Psoas muscle (tissue), 8 donors: Measurements from ENCODE around the gene ADO. TPM values are rescaled to one million over a fixed set of nuclear protein-coding genes. Genes with fewer than 3 reads are reported as not detected.

Source experiments
- ATAC-seq, 4 donors: fragments of 200-7000 bp; cut with Tn5 transposase; one replicate each; pipeline ENCODE4 v1.9.1; 2020; ENCODE audit warnings: moderate library complexity in 3 of 4, mild to moderate bottlenecking in 2 of 4
- DNase-seq, 2 donors: peaks; one replicate each; pipeline ENCODE4 v3.0.0-alpha.2; 2020
- H3K27ac ChIP-seq: fragments of 200-600 bp; one replicate; pipeline ENCODE4 v1.8.0; 2022
- H3K27me3 ChIP-seq, 3 donors: fragments of 200-600 bp in 1 of 3; one replicate each; pipeline versions ENCODE4 v1.6.1 to v1.8.0; 2013 to 2022; ENCODE audit warnings: low read length in 2 of 3, mild to moderate bottlenecking in 2 of 3, moderate library complexity in 1 of 3; ENCODE audit not compliant: insufficient read depth in 3 of 3
- H3K36me3 ChIP-seq, 2 donors: fragments of 200-600 bp in 1 of 2; one replicate each; pipeline versions ENCODE4 v1.6.1 to v1.8.0; 2013 to 2022; ENCODE audit warnings: low read depth in 1 of 2, mild to moderate bottlenecking in 1 of 2, moderate library complexity in 1 of 2; ENCODE audit not compliant: insufficient read depth in 1 of 2
- H3K4me1 ChIP-seq: fragments of 200-600 bp; one replicate; pipeline ENCODE4 v1.8.0; 2022
- H3K4me3 ChIP-seq: fragments of 200-600 bp; one replicate; pipeline ENCODE4 v1.8.0; 2022; ENCODE audit warnings: mild to moderate bottlenecking
- H3K9me3 ChIP-seq: fragments of 200-600 bp; one replicate; pipeline ENCODE4 v1.8.0; 2022
- WGBS, 3 donors: extraction: QIAGEN DNeasy Blood & Tissue Kit; methylation state at CpG; one replicate each; pipeline versions ENCODE4 v1.1.6 to v1.1.7; 2013; 5-methylcytosine and 5-hydroxymethylcytosine counted together
- intact Hi-C, 2 donors: fragments of 100-400 bp; cut with DNase I; formaldehyde crosslinking; loops; one replicate each; pipeline versions ENCODE4 v1.11.0 to v1.14.2; 2022
- polyA plus RNA-seq, 3 donors: library from polyadenylated mRNA; stranded (reverse); fragments of 200-250 nt; gene quantifications; one replicate each; pipeline ENCODE4 v1.2.3, GENCODE V29; 2013
- total RNA-seq, 4 donors: library from RNA; stranded (reverse); fragmentation: NEBNext Ultra II Directional in 2 of 4; extraction: Animal tissue kit (Norgen Biotek cat#: 25700) in 2 of 4; gene quantifications; one replicate each; pipeline versions ENCODE4 v1.2.1 to v1.2.4, GENCODE V29; 2021 to 2023
- TF ChIP-seq, protein P1 (sequence below): fragments of 200-600 bp; IDR thresholded peaks from one replicate; pipeline ENCODE4 v1.8.0; 2022; ENCODE audit warnings: antibody characterized with exemption
- donor health status: healthy with polysubstance abuse.
- donor health status: DM: no; HTN: no; CAD: no; lungs with moderate emphysema.
- donor health status: Bipolar disorder and iron deficiency.
- donor health status: healthy.
- donor health status: DM: yes; HTN: yes; CAD: no.
- donor health status: DM: no; HTN: no; CAD: no.
- donor health status: DM: no; HTN: no; CAD: no.
- donor health status: DM: yes; HTN: yes; CAD: no.

Gene ADO
- total and polyA plus RNA-seq, 7 donors, result 11.6 to 27.1 (median 20.3) TPM

DNA sequence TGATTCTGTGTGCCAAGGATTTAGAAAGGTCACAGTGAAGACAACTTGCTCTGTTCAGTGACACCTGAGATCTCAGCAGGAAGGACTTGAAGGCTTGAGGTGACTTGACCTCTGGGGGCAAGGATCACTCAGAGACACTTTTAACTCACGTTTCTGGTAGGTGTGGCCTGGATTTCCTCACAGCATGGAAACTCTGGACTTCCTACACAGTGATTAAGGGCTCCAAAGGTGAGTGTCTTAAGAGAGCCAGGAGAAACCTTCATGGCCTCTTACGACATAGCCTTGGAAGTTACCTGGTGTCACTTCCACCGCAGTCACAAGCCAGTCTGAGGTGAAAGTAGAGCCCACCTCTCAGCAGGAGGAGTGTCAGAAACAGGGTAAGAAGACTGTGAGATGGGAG is 38.1 kb upstream of the ADO start:
- intact Hi-C loops, result no loop called here
- no peaks in the 10 kb centered on the region for H3K27me3 ChIP-seq
- no peaks in the 10 kb centered on the region for H3K9me3 ChIP-seq
- no peak overlapping the region for H3K27ac ChIP-seq
- TF ChIP-seq, protein P1, sequence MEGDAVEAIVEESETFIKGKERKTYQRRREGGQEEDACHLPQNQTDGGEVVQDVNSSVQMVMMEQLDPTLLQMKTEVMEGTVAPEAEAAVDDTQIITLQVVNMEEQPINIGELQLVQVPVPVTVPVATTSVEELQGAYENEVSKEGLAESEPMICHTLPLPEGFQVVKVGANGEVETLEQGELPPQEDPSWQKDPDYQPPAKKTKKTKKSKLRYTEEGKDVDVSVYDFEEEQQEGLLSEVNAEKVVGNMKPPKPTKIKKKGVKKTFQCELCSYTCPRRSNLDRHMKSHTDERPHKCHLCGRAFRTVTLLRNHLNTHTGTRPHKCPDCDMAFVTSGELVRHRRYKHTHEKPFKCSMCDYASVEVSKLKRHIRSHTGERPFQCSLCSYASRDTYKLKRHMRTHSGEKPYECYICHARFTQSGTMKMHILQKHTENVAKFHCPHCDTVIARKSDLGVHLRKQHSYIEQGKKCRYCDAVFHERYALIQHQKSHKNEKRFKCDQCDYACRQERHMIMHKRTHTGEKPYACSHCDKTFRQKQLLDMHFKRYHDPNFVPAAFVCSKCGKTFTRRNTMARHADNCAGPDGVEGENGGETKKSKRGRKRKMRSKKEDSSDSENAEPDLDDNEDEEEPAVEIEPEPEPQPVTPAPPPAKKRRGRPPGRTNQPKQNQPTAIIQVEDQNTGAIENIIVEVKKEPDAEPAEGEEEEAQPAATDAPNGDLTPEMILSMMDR, result no peak
- no peak for ATAC-seq
- DNase-seq, result no peak
- 56 to 65% (median 60%) methylated on average over 3 of the region's 3 CpGs for WGBS, 3 donors
- peaks cover 15% of the 10 kb centered on the region for H3K4me1 ChIP-seq
- no peaks in the 10 kb centered on the region for H3K36me3 ChIP-seq
- H3K4me3 ChIP-seq, result no peak overlapping the region

DNA sequence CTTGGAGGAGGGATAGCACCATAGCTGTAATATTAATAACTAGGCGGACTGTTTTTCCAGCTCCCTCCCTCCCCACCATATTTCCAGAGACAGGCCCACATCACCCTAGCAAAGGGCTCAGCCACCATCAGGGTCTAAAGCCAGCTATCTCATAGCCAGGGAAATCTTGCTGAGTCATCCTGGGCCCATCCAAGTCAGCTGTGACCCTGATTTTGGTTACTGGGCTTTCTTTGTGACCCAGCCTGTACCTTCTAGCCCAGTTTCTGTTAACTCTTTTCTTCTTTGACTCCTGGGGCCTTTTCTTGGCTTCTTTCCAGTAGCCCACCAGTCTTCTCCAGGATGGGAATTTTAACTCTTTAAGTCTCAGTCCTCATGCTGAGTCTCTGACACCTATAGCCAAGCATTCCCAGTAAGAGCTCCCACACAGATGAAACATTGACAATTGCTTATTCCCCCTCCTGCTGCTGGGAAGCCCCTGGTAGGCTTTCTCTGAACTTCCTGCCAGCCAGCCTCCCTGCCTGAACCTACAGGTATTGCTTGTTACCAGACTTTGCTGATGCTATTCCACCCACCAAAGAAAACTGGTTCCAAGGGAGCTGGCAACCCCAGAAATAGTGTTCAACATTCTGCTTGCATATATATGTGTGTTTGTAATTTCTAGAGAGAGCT is 34.8 kb upstream of the ADO start:
- WGBS, 3 donors, result 57 to 85% (median 63%) methylated on average over 1 of the region's 1 CpG
- Histone ChIP-seq H3K4me1 (peaks cover 15% of the 10 kb centered on the region), H3K27ac (no peak overlapping the region), H3K36me3 (no peaks in the 10 kb centered on the region), H3K4me3 (no peak overlapping the region), H3K27me3 (no peaks in the 10 kb centered on the region), H3K9me3 (no peaks in the 10 kb centered on the region)
- DNase-seq (no peak), ATAC-seq (peak in 3 of 4 donors; percentile 23 to 65 (median 47))
- intact Hi-C loops, result no loop called here
- TF ChIP-seq, protein P1, result no peak

- H3K4me3 ChIP-seq, result no peak overlapping the region
- H3K9me3 ChIP-seq, result no peaks in the 10 kb centered on the region
- no peak overlapping the region for H3K27ac ChIP-seq
- ATAC-seq, result peak in 1 of 4 donors; percentile 44
- 26 to 34% (median 30%) methylated on average over 7 of the region's 7 CpGs for WGBS, 3 donors
- TF ChIP-seq, protein P1, result no peak
- H3K4me1 ChIP-seq, result peaks cover 15% of the 10 kb centered on the region
- no peaks in the 10 kb centered on the region for H3K36me3 ChIP-seq
- H3K27me3 ChIP-seq, result no peaks in the 10 kb centered on the region
- intact Hi-C loops, result no loop called here
- DNase-seq, result no peak
Measured at GRCh38 chr10:62772186-62772974, 32.1 kb upstream of the ADO start.

GRCh38 chr10:62778125-62778524 is 26.4 kb upstream of the ADO start:
- H3K9me3 ChIP-seq, result no peaks in the 10 kb centered on the region
- WGBS, 3 donors, result 95 to 100% (median 96%) methylated on average over 2 of the region's 2 CpGs
- DNase-seq, result no peak
- H3K27ac ChIP-seq, result no peak overlapping the region
- no peaks in the 10 kb centered on the region for H3K36me3 ChIP-seq
- no peaks in the 10 kb centered on the region for H3K27me3 ChIP-seq
- TF ChIP-seq, protein P1, result no peak
- intact Hi-C loops, result no loop called here
- ATAC-seq, result no peak
- no peaks in the 10 kb centered on the region for H3K4me1 ChIP-seq
- no peak overlapping the region for H3K4me3 ChIP-seq
